C4-2B (cell line): ENCODE measurements around the gene ALDH16A1.

Experiments
- H3K27ac ChIP-seq: fragments of 450-650 bp; 2 replicates; pipeline ENCODE4 v1.5.1; 2017
- CTCF ChIP-seq: fragments of 450-650 bp; conservative IDR thresholded peaks from 2 replicates; pipeline ENCODE4 v1.5.1; 2017; ENCODE audit warnings: mild to moderate bottlenecking
- ZFX ChIP-seq: fragments of 450-650 bp; IDR thresholded peaks from 2 replicates; pipeline ENCODE4 v1.6.1; 2017

ALDH16A1 gene

DNA sequence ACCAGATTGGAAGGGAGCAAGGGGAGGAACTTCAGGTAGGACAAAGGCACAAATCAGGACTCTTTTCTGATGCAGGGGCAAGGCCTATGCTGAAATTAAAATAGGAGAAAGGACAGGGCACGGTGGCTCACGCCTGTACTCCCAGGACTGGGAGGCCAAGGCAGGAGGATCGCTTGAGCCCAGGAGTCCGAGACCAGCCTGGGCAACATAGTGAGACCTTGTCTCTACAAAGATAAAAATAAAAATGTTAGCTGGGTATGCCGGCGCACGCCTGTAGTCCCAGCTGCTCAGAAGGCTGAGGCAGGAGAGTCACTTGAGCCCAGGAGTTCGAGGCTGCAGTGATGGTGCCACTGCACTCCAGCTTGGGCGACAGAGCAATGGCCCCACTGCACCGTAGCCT, 17.4 kb upstream of the ALDH16A1 start:
- no peak for TF ChIP-seq CTCF
- no peak for TF ChIP-seq ZFX

DNA sequence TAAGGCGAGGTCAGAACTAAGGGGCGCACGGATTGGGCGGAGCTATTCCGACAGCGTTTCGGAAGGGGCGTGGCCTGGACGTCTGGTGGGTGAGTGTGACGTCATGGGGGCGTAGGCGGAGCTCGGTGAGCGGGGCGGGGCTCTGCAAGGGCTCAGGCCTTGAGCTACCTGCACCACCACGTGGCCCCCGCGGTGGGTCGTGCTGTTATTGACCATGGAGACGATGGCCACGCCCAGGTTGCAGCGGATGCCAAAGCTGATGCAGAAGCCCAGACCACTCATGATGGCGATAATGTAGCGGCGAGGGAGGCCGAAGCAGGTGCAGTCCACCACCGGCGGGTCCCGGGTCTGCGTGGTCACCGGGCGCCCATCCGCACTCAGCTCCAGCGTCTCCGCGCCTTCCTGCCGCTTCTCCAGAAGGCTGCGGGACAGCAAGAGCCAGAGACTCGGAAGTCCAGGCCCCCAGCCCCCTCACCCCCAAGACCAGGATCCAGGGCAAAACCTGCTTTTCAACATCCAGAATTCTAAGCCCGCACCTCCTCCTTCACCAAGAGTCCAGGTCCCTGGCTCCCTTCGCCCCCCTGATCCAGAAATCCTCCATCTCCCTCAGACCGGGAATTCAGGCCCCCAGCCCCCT, 16.5 kb upstream of the ALDH16A1 start:
- H3K27ac ChIP-seq: no peak overlapping the region
- no peak for TF ChIP-seq ZFX
- TF ChIP-seq CTCF: no peak

More for the DNA sequence above, 17.4 kb upstream of the ALDH16A1 start:
- H3K27ac ChIP-seq: no peak overlapping the region

GRCh38 chr19:49437231-49437630, 15.8 kb upstream of the ALDH16A1 start:
- TF ChIP-seq ZFX: no peak
- no peak for TF ChIP-seq CTCF

DNA sequence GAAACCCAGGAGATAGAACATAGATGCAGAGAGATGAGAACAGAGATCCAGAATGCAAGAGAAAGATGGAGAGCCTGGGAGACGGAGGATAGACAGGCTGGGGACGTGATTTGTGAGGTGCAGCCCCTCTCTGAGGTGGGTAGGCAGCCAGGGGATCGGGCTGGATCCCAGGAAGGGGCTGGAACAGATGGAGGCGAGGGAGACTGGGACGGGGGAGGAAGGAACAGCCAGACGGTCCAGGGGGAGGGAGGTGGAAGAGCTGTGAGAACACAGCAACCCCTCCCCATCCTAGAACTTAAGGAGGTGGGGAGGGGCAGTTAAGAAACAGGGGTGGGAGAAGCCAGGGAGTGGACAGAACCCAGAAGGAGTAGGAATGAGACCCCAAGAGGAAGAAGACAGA, 14.8 kb upstream of the ALDH16A1 start:
- TF ChIP-seq CTCF: no peak
- no peak for TF ChIP-seq ZFX
- no peak overlapping the region for H3K27ac ChIP-seq

More at GRCh38 chr19:49437231-49437630, 15.8 kb upstream of the ALDH16A1 start:
- no peak overlapping the region for H3K27ac ChIP-seq

DNA sequence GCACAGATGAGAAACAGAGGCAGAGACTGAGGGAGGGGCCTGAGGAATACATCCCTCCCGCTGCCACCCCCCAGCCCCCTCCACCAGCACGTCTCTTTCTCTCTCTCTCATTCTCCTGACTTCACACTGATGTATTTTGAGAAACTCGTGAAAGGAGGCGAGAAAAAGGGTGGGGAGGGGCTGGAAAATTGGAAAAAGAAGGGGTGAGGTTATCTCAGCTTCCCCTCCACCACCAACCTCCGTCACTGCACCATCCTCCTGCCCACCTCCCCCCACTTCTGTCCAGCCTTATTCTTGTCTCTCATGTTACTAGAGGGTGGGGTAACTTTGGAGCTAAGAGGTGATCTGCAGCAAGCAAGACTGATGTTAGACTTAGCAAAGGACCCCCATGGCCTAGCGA, 13.2 kb upstream of the ALDH16A1 start:
- TF ChIP-seq ZFX (no peak), CTCF (no peak)
- no peak overlapping the region for H3K27ac ChIP-seq

- no peak overlapping the region for H3K27ac ChIP-seq
- no peak for TF ChIP-seq CTCF
- no peak for TF ChIP-seq ZFX
These were observed 12.4 kb upstream of the ALDH16A1 start for GRCh38 chr19:49440439-49441209.

DNA sequence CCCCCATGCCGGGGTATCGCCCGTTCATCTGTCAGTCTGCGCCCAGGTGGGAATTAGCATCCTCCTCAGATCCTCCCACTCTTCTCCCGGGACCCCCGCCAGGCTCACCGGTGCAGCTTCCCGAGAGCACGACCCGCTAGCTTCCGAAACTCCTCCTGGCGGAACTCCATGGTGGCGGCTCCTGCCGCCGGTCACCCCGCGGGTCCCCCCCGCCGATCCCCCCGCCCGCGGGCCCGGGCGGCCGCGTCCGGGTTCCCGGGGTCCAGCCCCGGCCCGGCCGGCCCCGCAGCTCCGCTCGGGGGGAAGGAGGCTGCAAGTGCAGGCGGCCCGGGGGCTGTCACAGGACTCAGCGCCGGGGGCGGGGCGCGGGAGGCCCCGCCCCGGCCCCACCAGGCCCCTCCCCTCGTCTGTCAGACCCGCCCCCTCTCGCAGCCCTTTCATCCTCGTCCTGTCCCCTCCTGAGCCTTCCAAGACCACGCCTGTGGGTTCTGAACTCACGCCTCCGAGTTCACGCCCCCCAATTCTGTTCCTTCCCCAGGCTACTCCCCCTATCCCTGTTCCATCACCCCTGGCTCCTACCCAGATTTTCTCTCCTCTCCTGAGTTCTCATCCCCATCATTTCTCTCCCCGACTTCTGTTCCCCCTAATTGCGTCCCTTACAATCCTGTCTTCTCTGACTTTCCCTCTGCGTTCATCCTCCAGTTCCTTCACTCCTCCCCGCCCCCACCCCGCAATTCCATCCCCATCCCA, 11.6 kb upstream of the ALDH16A1 start, which contains the start of gene SLC17A7:
Gene SLC17A7 (minus strand): TSS at position 318 of the 750 bp plus-strand sequence. CDS start 148 bp downstream, at position 170.
- TF ChIP-seq ZFX: no peak
- TF ChIP-seq CTCF: no peak
- H3K27ac ChIP-seq: no peak within 1 kb of the TSS
